Sciatic nerve (tissue), 2 donors: ENCODE data around the gene RPS14. TPM values are rescaled to one million over a fixed set of nuclear protein-coding genes. Genes with fewer than 3 reads are reported as not detected.

ENCODE experiments used
- ATAC-seq: fragments of 200-7000 bp; cut with Tn5 transposase; one replicate; pipeline ENCODE4 v1.9.1; 2020; ENCODE audit warnings: mild to moderate bottlenecking, moderate library complexity
- DNase-seq: peaks from one replicate; pipeline ENCODE4 v3.0.0-alpha.2; 2020; ENCODE audit warnings: low spot score
- intact Hi-C: fragments of 100-400 bp; cut with DNase I; formaldehyde crosslinking; loops from one replicate; pipeline ENCODE4 v1.14.2; 2022
- total RNA-seq: library from RNA; stranded (reverse); fragmentation: NEBNext Ultra II Directional; extraction: Animal tissue kit (Norgen Biotek cat#: 25700); gene quantifications from one replicate; pipeline ENCODE4 v1.2.1, GENCODE V29; 2021
- donor health status: DM: no; HTN: no; CAD: no.
- donor health status: DM: no; HTN: no; CAD: no.

RPS14 gene
- 1,412 TPM for total RNA-seq

DNA sequence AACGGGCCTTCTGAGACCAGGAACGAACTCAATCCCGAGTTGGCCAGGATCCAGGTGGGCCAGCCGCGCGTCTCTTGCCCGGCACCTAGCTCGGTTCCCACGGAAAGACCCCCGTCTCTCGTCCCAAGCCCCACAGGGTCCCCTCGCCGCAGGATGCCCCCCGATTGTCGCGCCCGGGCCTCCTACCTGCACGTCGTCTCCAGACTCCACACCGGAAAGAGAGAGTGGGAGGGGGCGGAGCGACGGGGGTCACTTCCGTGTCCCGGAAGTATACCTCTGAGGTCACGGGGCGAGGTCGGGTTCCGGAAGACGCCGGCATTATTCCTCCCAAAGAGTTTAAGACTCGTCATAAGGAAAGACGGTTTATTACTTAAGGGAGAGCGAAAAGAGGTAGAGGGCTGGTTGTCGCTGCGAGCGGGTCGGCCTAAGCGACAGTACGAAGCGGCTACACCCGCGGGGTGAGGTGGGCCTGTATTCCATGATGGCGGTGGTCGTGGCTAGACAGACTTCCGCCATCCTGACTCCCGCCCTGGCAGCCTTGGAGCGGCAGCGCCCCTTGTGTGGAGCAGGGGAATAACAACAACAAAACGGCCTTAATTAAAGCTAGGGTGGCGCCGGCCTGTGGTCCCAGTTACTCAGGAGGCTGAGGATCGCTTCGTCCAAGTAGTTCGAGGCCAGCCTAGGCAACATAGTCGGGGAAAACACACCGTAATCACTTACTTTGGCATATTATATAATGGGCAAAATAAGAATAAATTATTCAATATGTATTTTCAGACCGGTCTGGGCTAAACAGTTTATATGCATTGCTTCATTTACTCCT is at the start of gene RPS14:
Gene RPS14 (minus strand): TSS at position 223 of the 823 bp plus-strand sequence. CDS start 2,006 bp downstream, outside the sequence.
- peak; percentile 98 for ATAC-seq
- DNase-seq, result peak; percentile 96
- intact Hi-C loops, result no loop called here

DNA sequence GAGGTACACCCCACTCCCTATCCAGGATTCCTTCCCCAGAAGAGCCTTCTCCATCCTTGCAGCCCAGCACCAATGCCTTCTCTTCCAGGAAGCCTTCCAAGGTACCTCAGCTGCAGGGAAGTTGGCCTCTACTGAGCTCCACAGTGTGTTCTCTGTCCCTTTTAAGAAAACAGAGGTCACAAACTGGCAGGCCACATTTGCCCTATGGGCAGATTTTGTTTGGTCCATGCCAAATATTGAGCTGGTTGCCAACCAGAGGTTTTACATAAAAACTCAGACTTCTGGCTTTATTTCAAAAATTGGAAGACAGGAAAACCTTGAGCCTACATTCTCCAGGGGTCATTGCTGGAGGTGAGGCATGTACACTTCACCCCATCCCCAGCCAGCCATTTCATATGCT is 49.4 kb upstream of the RPS14 start:
- DNase-seq, result no peak
- ATAC-seq, result no peak
- intact Hi-C loops, result no loop called here

- ATAC-seq, result peak; percentile 28
- no peak for DNase-seq
- intact Hi-C loops, result no loop called here
Measured at GRCh38 chr5:150498501-150498900, 49.0 kb upstream of the RPS14 start.

DNA sequence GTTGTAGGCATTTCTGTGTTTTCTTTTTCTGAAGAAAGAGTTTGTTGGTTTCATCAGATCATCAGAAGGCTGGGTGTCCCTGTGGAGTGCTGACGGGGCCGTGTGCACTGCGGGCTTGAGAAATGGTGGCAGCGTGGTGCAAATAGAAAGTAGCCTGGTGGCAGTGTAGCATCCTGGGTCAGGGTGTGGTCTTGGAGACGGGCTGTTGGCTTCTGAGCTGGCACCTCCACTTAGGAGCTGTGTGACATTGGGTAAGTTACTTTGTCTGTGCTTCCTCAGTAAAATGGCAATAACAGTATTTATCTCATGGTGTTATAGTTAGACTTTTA is 48.4 kb upstream of the RPS14 start:
- intact Hi-C loops, result no loop called here
- ATAC-seq, result peak; percentile 23
- DNase-seq, result no peak

DNA sequence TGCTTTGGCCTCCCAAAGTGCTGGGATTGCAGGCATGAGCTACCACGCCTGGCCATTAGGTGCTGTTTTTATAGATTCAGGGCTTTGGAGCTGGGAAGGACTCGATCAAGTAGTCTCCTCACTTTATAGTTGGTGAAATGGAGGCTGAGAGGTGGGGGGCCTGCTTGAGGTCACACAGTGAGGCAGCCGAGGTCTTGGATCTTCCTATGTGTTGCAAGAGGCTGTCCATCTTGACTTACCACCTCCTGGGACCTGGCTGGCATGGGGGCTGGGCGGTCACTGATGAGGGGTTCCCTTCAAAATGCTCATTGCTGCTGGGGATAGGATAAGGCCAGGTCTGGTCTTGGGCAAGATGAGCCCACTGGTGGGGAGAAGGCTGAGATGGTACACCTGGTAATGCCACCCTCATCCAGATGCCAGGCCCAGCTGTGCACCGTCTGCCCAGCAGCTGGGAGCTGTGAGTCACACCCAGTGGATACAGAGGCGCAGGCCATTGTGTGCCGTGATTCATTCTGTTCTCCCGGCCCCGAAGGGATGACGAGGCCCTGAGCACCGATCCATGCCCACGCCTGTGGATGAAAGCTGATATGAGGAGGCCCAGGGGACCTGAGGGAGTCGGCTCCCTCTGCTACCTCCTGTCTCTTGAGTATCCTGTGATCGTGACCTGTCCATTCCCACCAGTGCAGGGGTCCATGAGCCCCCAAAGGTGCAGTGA is 47.9 kb upstream of the RPS14 start:
- DNase-seq, result no peak
- intact Hi-C loops, result no loop called here
- peak; percentile 80 for ATAC-seq

GRCh38 chr5:150496534-150496933 is 47.0 kb upstream of the RPS14 start:
- DNase-seq (no peak), ATAC-seq (no peak)
- intact Hi-C loops, result no loop called here

DNA sequence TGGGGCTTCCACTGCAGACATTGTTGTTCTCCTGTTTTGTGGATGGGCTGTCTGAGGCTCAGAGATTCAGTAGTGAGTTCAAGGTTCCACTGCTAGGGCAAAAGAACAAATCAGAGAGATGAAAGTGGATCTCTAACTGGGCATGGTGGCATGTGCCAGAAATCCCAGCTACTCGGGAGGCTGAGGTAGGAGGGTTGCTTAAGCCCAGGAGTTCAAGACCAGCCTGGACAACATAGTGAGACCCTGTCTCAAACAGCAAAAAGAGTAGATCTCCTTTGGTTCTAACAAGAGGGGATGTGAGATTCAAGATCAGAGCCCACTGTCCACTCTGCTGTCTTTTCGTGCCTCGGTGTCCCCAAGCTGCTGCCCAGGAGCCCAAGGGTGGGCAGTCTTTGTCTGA is 46.6 kb upstream of the RPS14 start:
- intact Hi-C loops, result no loop called here
- DNase-seq (no peak), ATAC-seq (no peak)

DNA sequence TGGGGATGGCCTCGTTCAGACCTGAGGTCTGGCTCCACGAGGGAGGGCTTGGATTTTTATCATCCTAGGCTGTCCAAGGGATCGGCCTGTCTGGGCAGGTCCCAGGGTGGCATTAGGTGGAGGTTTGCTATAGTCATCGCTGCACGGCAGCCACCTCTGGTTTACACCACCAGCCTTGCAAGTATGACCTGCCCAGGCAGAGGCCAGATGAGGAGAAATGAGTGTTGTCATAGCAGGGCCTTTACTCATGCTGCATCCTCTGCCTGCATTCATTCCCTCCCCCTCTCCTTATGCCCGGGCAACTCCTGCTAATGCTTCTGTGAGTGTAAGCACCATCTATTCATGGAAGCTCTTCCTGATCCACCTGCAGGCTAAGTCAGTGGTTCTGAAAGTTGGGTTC is 43.1 kb upstream of the RPS14 start:
- intact Hi-C loops, result no loop called here
- no peak for ATAC-seq
- no peak for DNase-seq

DNA sequence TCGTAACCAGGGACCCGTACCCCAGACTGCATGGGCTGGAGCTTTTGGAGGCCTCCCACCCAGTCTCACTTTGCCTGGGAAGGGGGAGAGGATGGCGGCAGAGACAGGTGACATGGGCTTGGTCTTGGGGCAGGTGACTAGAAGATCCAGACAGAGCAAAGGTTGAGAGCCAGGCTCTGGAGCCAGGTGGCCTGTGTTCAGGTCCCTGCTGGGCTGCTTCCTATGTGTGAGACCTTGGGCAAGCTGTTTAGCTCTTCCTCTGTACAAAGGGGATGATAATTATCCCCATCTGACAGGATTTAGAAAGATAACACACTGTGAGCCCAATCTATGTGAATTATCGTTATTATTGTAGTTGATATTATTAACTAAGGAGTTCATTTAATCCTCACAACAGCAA is 42.3 kb upstream of the RPS14 start:
- intact Hi-C loops, result no loop called here
- ATAC-seq (no peak), DNase-seq (no peak)

- intact Hi-C loops, result no loop called here
- no peak for DNase-seq
- no peak for ATAC-seq
Measured at GRCh38 chr5:150490754-150491153, 41.2 kb upstream of the RPS14 start.

DNA sequence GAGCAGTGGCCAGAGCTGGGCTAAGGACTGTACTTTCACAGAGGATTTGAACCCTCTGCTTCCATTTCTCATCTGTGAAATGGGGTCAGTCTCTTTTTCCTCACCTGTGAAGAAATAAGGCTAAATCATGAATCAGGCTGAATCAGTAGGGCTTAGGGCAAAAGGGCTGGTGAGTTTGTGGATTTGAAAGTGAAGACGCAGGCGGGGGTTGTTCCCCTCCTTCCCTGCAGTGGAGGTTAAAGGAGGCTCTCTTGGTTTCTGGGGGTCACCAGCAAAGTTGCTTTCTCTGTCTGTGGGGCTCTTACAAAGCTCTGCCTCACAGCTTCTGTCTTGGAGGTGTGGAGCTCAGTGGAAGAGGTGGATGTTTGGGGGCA is 40.7 kb upstream of the RPS14 start:
- ATAC-seq, result no peak
- intact Hi-C loops, result no loop called here
- no peak for DNase-seq

GRCh38 chr5:150489360-150490295 is 40.1 kb upstream of the RPS14 start:
- no peak for ATAC-seq
- intact Hi-C loops, result loop anchor here (10.0 kb wide), 1 partner anchor 45 kb away; no protein-coding TSS in a partner anchor
- DNase-seq, result no peak

GRCh38 chr5:150488519-150489359 is 39.2 kb upstream of the RPS14 start:
- ATAC-seq (peak; percentile 58), DNase-seq (peak; percentile 78)
- intact Hi-C loops, result loop anchor here (10.0 kb wide), 1 partner anchor 46 kb away; no protein-coding TSS in a partner anchor

- ATAC-seq (peak; percentile 27), DNase-seq (no peak)
- intact Hi-C loops, result loop anchor here (10.0 kb wide), 1 partner anchor 47 kb away; no protein-coding TSS in a partner anchor
Measured at GRCh38 chr5:150487199-150488061, 37.9 kb upstream of the RPS14 start.

- intact Hi-C loops, result loop anchor here (10.0 kb wide), 1 partner anchor 48 kb away; no protein-coding TSS in a partner anchor
- ATAC-seq (peak; percentile 55), DNase-seq (peak; percentile 86)
Measured at GRCh38 chr5:150486402-150487198, 37.1 kb upstream of the RPS14 start.

DNA sequence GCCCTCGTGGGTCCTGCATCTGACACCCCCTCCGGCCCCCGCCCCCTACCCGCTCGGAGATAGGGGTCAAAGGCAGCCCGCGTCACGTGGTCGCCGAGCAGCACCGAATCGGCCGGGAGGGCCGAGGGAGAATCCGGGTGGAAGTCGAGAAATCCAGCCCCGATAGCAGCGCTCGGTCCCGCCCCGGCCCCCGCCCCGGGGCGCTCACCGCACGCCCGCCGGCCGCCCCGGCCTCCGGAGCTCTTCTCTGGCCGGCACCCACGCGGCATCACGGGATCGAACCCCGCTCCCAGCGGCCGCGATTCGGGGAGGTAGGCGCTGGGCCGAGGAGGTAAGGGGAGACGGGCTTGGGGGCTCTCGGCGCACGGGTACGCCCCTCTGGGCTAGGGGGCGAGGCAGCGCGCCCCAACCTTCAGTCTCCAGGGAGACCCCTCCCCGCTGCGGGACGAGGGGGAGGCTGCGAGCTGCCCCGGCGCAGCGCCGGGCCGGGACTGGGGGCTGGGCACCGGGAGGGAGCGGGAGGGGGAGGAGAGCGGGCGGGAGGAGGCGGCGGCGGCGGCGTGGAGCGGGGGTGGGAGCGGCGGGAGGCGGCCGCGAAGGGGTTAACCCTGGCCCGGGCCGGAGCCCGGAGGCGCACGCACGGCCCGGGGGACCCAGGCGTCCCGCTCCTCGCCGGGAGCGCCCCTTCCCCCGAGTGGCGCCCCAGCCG is 36.3 kb upstream of the RPS14 start:
- ATAC-seq, result peak; percentile 64
- intact Hi-C loops, result loop anchor here (10.0 kb wide), 1 partner anchor 49 kb away; no protein-coding TSS in a partner anchor
- DNase-seq, result peak; percentile 88
